ENCODE data around the gene RB1. TPM values are rescaled to one million over a fixed set of nuclear protein-coding genes. Genes with fewer than 3 reads are reported as not detected.

Gene RB1
- total RNA-seq, 1 donor from 2014 or later = 23.8 TPM

GRCh38 chr13:48505597-48506091 is 202.1 kb downstream of the RB1 start:
- Histone ChIP-seq H3K27ac (replicated peaks) (peak overlapping the region; percentile 83), H3K4me3 (peak overlapping the region; percentile 24), H3K27me3 (ENCODE audit: low read depth) (no peaks in the 10 kb centered on the region), H3K9me3 (replicated peaks) (no peaks in the 10 kb centered on the region), H3K4me1 (peaks cover 40% of the 10 kb centered on the region), H3K36me3 (peaks cover 10% of the 10 kb centered on the region)
- TF ChIP-seq, protein P1, sequence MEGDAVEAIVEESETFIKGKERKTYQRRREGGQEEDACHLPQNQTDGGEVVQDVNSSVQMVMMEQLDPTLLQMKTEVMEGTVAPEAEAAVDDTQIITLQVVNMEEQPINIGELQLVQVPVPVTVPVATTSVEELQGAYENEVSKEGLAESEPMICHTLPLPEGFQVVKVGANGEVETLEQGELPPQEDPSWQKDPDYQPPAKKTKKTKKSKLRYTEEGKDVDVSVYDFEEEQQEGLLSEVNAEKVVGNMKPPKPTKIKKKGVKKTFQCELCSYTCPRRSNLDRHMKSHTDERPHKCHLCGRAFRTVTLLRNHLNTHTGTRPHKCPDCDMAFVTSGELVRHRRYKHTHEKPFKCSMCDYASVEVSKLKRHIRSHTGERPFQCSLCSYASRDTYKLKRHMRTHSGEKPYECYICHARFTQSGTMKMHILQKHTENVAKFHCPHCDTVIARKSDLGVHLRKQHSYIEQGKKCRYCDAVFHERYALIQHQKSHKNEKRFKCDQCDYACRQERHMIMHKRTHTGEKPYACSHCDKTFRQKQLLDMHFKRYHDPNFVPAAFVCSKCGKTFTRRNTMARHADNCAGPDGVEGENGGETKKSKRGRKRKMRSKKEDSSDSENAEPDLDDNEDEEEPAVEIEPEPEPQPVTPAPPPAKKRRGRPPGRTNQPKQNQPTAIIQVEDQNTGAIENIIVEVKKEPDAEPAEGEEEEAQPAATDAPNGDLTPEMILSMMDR (IDR thresholded peaks at IDR 0.05; ENCODE audit: borderline replicate concordance) = no peak
- DNase-seq = no peak
- intact Hi-C loops (cut with micrococcal nuclease) = loop anchor here (10.0 kb wide), 1 partner anchor 69 kb away; no protein-coding TSS in a partner anchor

GRCh38 chr13:48506092-48506701 is 202.6 kb downstream of the RB1 start:
- Histone ChIP-seq H3K4me3 (peak overlapping the region; percentile 24), H3K4me1 (peaks cover 45% of the 10 kb centered on the region), H3K27me3 (ENCODE audit: low read depth) (no peaks in the 10 kb centered on the region), H3K9me3 (replicated peaks) (no peaks in the 10 kb centered on the region), H3K27ac (replicated peaks) (peak overlapping the region; percentile 83), H3K36me3 (peaks cover 5% of the 10 kb centered on the region)
- DNase-seq = no peak
- TF ChIP-seq, protein P1 (IDR thresholded peaks at IDR 0.05; ENCODE audit: borderline replicate concordance) = no peak
- intact Hi-C loops (cut with micrococcal nuclease) = loop anchor here (10.0 kb wide), 1 partner anchor 69 kb away; no protein-coding TSS in a partner anchor

GRCh38 chr13:48507021-48507420 is 203.5 kb downstream of the RB1 start:
- H3K27ac ChIP-seq (replicated peaks) = peak overlapping the region; percentile 83
- DNase-seq = no peak
- TF ChIP-seq, protein P1 (IDR thresholded peaks at IDR 0.05; ENCODE audit: borderline replicate concordance) = no peak
- H3K4me3 ChIP-seq = no peak overlapping the region
- no peaks in the 10 kb centered on the region for H3K9me3 ChIP-seq (replicated peaks)
- intact Hi-C loops (cut with micrococcal nuclease) = loop anchor here (10.0 kb wide), 1 partner anchor 68 kb away; no protein-coding TSS in a partner anchor
- H3K36me3 ChIP-seq = no peaks in the 10 kb centered on the region
- peaks cover 54% of the 10 kb centered on the region for H3K4me1 ChIP-seq
- no peaks in the 10 kb centered on the region for H3K27me3 ChIP-seq (ENCODE audit: low read depth)

GRCh38 chr13:48508011-48508410 is 204.5 kb downstream of the RB1 start:
- Histone ChIP-seq H3K9me3 (replicated peaks) (no peaks in the 10 kb centered on the region), H3K36me3 (peaks cover 3% of the 10 kb centered on the region), H3K4me3 (no peak overlapping the region), H3K27me3 (ENCODE audit: low read depth) (no peaks in the 10 kb centered on the region), H3K4me1 (peaks cover 54% of the 10 kb centered on the region), H3K27ac (replicated peaks) (peak overlapping the region; percentile 83)
- no peak for DNase-seq
- TF ChIP-seq, protein P1 (IDR thresholded peaks at IDR 0.05; ENCODE audit: borderline replicate concordance) = no peak
- intact Hi-C loops (cut with micrococcal nuclease) = loop anchor here (10.0 kb wide), 1 partner anchor 67 kb away; no protein-coding TSS in a partner anchor

DNA sequence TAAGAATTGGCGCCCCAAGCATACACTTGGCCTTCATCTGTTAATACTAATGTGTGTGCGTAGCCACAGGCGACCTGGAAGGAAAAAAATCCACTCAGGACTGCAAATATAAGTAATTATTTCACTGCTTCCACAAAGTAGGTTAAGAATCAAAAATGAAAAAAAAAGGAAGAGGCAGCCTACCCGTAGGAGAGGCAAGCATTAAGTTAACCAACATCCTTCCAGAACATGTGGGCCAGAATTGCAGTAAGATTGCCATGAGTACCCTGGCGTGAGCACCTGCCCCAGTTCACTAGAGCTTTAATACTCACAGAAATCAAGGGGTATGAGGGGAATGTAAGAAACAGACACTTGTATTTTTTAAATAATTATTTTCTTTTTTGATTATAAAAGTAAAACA is 207.1 kb downstream of the RB1 start:
- Histone ChIP-seq H3K36me3 (peaks cover 8% of the 10 kb centered on the region), H3K9me3 (replicated peaks) (no peaks in the 10 kb centered on the region), H3K4me3 (no peak overlapping the region), H3K4me1 (peaks cover 48% of the 10 kb centered on the region), H3K27me3 (ENCODE audit: low read depth) (no peaks in the 10 kb centered on the region), H3K27ac (replicated peaks) (no peak overlapping the region)
- intact Hi-C loops (cut with micrococcal nuclease) = no loop called here
- DNase-seq = no peak
- TF ChIP-seq, protein P1 (IDR thresholded peaks at IDR 0.05; ENCODE audit: borderline replicate concordance) = no peak

All from left ventricle myocardium inferior (tissue), 1 donor.